ENCODE results near the gene ATP5PD. TPM values are rescaled to one million over a fixed set of nuclear protein-coding genes. Genes with fewer than 3 reads are reported as not detected.
"Not testable (repeated sequence)": the region's sequence is repeated elsewhere in the genome, so short reads cannot be mapped to it uniquely, and the experiment has no call there.

ATP5PD gene
- total RNA-seq, 4 donors from 2014 or later = 213 to 337 (median 307) TPM

DNA sequence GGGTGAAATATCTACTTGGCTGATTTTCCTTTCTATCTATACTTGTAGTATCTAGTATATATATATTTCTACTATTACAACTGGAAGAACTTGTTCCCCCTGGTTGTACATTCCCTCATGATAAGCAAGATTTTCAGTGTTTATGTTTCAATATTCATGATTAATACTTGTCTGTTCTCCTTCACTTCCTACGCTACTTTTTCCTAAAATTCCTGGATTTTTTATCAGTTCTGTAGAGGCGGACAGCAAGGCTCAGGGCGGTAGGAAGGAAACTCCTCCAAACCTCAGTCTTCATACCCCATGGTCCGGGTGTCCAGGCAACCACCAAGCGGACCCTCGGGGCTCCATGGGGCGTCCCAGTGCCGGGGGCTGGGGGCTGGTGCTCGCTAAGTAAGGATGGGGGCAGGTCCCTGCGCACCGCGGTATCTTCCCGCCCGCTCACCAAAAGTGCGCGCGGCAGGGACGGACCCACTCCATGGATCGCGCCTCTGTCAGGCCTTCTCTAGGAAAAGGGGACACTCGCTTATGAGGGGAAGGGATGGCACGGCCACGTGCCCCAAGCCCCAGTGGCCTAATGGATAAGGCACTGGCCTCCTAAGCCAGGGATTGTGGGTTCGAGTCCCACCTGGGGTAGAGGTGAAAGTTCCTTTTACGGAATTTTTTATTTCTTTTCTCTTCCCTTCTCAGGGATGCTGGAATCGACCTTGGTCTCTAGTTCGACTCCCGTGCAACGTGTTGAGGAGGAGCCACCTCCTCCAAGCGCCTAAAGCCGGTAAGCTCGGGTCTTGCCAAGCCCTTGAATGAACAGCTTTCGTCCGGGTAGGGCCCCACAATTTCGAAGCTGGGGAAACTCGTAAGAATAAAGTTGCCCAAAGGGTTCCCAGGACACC is 13.2 kb downstream of the ATP5PD start:
- ATAC-seq = peak; percentile 76

DNA sequence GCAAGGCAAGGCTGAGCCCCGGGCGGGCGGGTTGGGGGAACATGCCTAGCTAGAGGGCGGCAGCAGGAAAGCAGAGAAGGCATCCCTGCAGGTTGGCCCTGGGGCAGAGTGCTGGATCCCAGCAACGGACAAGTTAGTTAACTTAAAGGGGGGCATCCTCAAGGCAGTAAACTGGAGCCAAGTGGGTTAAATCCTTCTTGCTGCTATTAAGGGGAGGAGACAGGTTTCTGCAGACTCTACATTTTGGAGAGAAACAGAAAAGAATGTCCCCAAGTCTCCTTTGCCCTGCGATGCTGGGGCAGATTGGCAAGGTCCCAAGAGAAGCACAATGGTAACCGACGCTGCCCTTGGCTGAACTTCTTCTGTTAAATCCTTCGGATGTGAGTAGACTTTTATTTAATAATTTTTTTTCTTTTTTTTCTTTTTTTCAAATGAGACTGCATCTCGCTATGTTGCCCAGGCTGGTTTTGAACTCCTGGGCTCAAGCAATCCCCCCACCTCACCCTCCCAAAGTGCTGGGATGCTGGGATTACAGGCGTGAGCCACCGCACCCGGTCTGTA is 14.0 kb downstream of the ATP5PD start:
- Histone ChIP-seq H3K27ac (peak overlapping the region; percentile 9 to 96 (median 94)), H3K9me3 (no peaks in the 10 kb centered on the region), H3K4me1 (peaks cover 0 to 52% (median 17%) of the 10 kb centered on the region in 3 donors), H3K27me3 (no peaks in the 10 kb centered on the region), H3K36me3 (peaks cover 0 to 4% of the 10 kb centered on the region in 2 donors), H3K4me3 (peak overlapping the region; percentile 13 to 84)
- TF ChIP-seq POLR2A (IDR thresholded peaks at IDR 0.05) (no peak), POLR2AphosphoS5 (IDR thresholded peaks at IDR 0.05) (no peak)
- TF ChIP-seq, protein P1, sequence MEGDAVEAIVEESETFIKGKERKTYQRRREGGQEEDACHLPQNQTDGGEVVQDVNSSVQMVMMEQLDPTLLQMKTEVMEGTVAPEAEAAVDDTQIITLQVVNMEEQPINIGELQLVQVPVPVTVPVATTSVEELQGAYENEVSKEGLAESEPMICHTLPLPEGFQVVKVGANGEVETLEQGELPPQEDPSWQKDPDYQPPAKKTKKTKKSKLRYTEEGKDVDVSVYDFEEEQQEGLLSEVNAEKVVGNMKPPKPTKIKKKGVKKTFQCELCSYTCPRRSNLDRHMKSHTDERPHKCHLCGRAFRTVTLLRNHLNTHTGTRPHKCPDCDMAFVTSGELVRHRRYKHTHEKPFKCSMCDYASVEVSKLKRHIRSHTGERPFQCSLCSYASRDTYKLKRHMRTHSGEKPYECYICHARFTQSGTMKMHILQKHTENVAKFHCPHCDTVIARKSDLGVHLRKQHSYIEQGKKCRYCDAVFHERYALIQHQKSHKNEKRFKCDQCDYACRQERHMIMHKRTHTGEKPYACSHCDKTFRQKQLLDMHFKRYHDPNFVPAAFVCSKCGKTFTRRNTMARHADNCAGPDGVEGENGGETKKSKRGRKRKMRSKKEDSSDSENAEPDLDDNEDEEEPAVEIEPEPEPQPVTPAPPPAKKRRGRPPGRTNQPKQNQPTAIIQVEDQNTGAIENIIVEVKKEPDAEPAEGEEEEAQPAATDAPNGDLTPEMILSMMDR (IDR thresholded peaks at IDR 0.05) = peak in 1 of 4 experiments; percentile 13
- ATAC-seq = no peak
- WGBS, 2 donors (ENCODE audit: low coverage in 1 of 2) = 3 to 4% methylated on average over 10 to 11 of the region's 13 CpGs

More for the DNA sequence above, 13.2 kb downstream of the ATP5PD start:
- H3K36me3 ChIP-seq = peaks cover 0 to 12% of the 10 kb centered on the region in 2 donors
- no peaks in the 10 kb centered on the region for H3K27me3 ChIP-seq
- H3K4me1 ChIP-seq = peaks cover 0 to 52% (median 17%) of the 10 kb centered on the region in 3 donors
- H3K27ac ChIP-seq = peak overlapping the region; percentile 83 to 96 (median 94)
- H3K4me3 ChIP-seq = peak overlapping the region; percentile 67 to 84
- 0% methylated on average over 4 to 12 of the region's 36 CpGs for WGBS, 2 donors (ENCODE audit: low coverage in 1 of 2)
- H3K9me3 ChIP-seq = no peaks in the 10 kb centered on the region
- TF ChIP-seq, protein P1 (IDR thresholded peaks at IDR 0.05) = peak in 2 of 4 experiments; percentile 8 to 10
- TF ChIP-seq POLR2AphosphoS5 (IDR thresholded peaks at IDR 0.05) (peak; percentile 30), EP300 (IDR thresholded peaks at IDR 0.05) (no peak), POLR2A (IDR thresholded peaks at IDR 0.05) (peak in 1 of 2 donors; percentile 17)

DNA sequence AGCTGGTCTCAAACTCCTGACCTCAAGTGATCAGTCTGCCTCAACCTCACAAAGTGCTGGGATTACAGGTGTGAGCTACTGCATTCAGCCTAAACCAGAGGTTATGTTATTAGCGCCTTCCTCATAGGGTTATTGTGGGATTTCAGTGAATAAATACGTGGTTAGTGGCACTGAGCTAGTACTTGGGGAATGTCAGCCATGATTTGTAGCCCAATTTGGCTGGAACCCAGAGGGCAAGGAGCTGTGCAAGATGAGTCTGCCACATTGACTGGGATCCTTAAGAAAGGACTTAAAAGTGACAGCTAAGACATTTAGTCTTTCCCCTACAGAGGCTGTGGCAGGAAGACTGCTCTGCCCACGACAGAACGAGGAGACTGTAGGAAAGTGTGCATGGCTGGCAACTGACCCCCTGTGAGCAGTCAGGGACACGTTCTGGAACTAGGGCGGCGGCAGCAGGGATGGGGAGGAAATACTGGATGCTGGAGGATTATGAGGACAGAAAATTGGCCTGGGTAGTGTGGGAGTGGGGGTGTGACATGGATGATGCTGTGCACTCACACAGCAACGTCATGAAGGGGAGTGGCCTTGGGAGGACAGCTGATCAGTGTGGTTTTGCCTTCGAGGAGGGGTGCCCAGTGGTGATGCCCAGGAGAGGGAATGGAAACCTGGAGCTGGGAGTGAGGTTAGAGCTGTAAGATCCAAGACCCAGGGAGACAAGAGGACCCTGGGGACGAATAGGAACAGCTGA is 14.6 kb downstream of the ATP5PD start:
- no peaks in the 10 kb centered on the region for H3K27me3 ChIP-seq
- TF ChIP-seq EP300 (IDR thresholded peaks at IDR 0.05) = no peak
- peak; percentile 39 for TF ChIP-seq POLR2AphosphoS5 (IDR thresholded peaks at IDR 0.05)
- H3K4me1 ChIP-seq = peaks cover 0 to 52% (median 17%) of the 10 kb centered on the region in 3 donors
- H3K9me3 ChIP-seq = no peaks in the 10 kb centered on the region
- H3K27ac ChIP-seq = peak overlapping the region; percentile 9 to 96 (median 84)
- ATAC-seq = peak; percentile 60
- 8 to 11% methylated on average over 4 to 10 of the region's 10 CpGs for WGBS, 2 donors (ENCODE audit: low coverage in 1 of 2)
- no peaks in the 10 kb centered on the region for H3K36me3 ChIP-seq
- H3K4me3 ChIP-seq = peak overlapping the region; percentile 13 to 84

DNA sequence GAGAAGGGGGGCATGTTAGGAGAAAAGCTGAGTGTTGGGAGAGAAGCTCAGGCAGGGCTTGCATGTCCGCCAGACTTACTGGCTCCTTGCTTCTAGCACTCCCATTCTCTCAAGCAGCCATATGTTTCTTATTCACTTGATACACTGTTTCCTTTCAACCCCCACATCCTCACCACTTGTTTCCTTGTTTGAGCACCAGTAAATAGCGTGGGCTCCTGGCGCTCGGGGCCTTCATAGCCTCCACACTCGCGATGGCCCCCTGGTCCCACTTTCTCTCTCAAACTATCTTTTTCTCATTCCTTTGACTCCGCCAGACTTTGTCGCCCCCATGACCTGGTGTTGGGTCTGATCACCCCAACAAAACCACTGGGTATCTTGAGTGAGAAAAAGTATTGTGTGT is 16.6 kb downstream of the ATP5PD start:
- H3K36me3 ChIP-seq = no peaks in the 10 kb centered on the region
- H3K27ac ChIP-seq = no peak overlapping the region
- H3K9me3 ChIP-seq = no peaks in the 10 kb centered on the region
- H3K4me1 ChIP-seq = peaks cover 0 to 33% (median 4%) of the 10 kb centered on the region in 3 donors
- TF ChIP-seq, protein P1 (IDR thresholded peaks at IDR 0.05) = no peak
- TF ChIP-seq EP300 (IDR thresholded peaks at IDR 0.05) (no peak), POLR2AphosphoS5 (IDR thresholded peaks at IDR 0.05) (no peak), POLR2A (IDR thresholded peaks at IDR 0.05) (no peak)
- H3K4me3 ChIP-seq = no peak overlapping the region
- WGBS, 2 donors (ENCODE audit: low coverage in 1 of 2) = 68 to 86% methylated on average over 4 to 8 of the region's 8 CpGs
- H3K27me3 ChIP-seq = no peaks in the 10 kb centered on the region
- no peak for ATAC-seq

DNA sequence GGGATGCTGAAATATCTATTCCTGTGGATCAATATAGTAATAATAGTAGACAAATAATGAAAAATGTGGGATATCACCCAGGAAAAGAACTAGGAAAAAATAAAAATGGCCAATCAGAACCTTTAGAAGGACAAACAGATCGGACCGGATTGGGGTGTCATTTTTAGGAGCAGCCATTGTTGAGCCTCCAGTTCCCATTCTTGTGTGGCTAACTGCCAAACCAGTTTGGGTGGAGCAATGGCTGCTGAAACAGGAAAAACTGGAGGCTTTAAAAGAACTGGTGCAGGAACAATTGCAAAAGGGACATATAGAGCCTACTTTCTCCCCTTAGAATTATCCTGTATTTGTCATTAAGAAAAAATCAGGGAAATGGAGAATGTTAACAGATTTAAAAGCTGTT is 20.1 kb downstream of the ATP5PD start:
- H3K4me1 ChIP-seq, H3K9me3 ChIP-seq, H3K27ac ChIP-seq, H3K27me3 ChIP-seq, H3K4me3 ChIP-seq, ATAC-seq: not testable (repeated sequence)
- peaks cover 0 to 13% of the 10 kb centered on the region in 2 donors for H3K36me3 ChIP-seq
- 65 to 69% methylated on average over 2 of the region's 2 CpGs for WGBS, 2 donors (ENCODE audit: low coverage in 1 of 2)

DNA sequence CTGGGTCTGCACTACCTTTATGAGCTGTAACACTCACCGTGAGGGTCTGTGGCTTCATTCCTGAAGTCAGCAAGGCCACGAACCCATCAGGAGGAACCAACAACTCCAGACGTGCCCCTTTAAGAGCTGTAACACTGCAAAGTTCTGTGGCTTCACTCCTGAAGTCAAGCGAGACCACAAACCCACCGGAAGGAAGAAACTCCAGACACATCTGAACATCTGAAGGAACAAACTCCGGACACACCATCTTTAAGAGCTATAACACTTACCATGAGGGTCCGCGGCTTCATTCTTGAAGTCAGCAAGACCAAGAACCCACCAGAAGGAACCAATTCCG is 21.4 kb downstream of the ATP5PD start:
- peaks cover 3 to 26% of the 10 kb centered on the region in 2 donors for H3K36me3 ChIP-seq
- WGBS, 2 donors (ENCODE audit: low coverage in 1 of 2) = no CpG with 5 or more reads among the region's 9 CpGs
- not testable (repeated sequence) for ATAC-seq, H3K27ac ChIP-seq, H3K4me1 ChIP-seq, H3K9me3 ChIP-seq, H3K4me3 ChIP-seq, H3K27me3 ChIP-seq
